ENCODE data around the gene ZNF846.
A peak's percentile ranks its signal among the peaks of the same experiment; 100 is the strongest.
"Not testable (repeated sequence)": the region's sequence is repeated elsewhere in the genome, so short reads cannot be mapped to it uniquely, and the experiment has no call there.

ZNF846 gene

GRCh38 chr19:9789066-9789465, 20.5 kb upstream of the ZNF846 start:
- no peak overlapping the region for H3K27ac ChIP-seq
- TF ChIP-seq ZFX (IDR thresholded peaks at IDR 0.05), result no peak
- TF ChIP-seq, protein P1, sequence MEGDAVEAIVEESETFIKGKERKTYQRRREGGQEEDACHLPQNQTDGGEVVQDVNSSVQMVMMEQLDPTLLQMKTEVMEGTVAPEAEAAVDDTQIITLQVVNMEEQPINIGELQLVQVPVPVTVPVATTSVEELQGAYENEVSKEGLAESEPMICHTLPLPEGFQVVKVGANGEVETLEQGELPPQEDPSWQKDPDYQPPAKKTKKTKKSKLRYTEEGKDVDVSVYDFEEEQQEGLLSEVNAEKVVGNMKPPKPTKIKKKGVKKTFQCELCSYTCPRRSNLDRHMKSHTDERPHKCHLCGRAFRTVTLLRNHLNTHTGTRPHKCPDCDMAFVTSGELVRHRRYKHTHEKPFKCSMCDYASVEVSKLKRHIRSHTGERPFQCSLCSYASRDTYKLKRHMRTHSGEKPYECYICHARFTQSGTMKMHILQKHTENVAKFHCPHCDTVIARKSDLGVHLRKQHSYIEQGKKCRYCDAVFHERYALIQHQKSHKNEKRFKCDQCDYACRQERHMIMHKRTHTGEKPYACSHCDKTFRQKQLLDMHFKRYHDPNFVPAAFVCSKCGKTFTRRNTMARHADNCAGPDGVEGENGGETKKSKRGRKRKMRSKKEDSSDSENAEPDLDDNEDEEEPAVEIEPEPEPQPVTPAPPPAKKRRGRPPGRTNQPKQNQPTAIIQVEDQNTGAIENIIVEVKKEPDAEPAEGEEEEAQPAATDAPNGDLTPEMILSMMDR (conservative IDR thresholded peaks at IDR 0.05), result no peak

DNA sequence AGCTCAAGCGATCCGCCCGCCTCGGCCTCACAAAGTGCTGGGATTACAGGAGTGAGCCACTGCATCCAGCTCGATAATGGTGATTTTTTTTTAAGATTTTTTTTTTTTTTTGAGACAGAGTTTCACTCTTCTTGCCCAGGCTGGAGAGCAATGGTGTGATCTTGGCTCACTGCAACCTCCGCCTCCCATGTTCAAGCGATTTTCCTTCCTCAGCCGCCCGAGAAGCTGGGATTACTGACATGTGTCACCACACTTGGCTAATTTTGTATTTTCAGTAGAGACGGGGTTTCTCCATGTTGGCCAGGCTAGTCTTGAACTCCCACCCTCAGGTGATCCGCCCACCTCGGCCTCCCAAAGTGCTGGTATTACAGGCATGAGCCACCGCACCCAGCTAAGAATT, 20.1 kb upstream of the ZNF846 start:
- not testable (repeated sequence) for H3K27ac ChIP-seq

GRCh38 chr19:9786819-9787218, 18.3 kb upstream of the ZNF846 start:
- TF ChIP-seq, protein P1 (conservative IDR thresholded peaks at IDR 0.05), result no peak
- no peak for TF ChIP-seq ZFX (IDR thresholded peaks at IDR 0.05)

DNA sequence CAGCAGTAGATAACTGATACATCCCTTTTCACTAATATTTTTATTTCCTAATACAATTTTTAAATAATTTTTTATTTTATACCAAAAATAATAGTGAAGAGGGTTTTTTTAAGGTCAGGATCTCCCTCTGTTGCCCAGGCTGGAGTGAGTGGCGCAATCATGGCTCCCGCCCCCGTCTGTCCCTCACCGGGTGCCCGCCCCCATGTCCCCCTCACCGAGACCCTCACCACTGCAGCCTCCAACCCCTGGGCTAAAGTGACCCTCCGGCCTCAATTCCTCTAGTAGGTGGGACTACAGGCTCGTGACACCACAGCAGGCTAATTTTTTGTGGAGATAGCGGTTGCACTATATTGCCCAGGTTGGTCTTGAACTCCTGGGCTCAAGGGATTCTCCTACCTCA, 17.8 kb upstream of the ZNF846 start:
- TF ChIP-seq, protein P1 (conservative IDR thresholded peaks at IDR 0.05), result no peak
- no peak for TF ChIP-seq ZFX (IDR thresholded peaks at IDR 0.05)
- peak overlapping the region; percentile 67 for H3K27ac ChIP-seq

More at GRCh38 chr19:9786819-9787218, 18.3 kb upstream of the ZNF846 start:
- H3K27ac ChIP-seq, result no peak overlapping the region

DNA sequence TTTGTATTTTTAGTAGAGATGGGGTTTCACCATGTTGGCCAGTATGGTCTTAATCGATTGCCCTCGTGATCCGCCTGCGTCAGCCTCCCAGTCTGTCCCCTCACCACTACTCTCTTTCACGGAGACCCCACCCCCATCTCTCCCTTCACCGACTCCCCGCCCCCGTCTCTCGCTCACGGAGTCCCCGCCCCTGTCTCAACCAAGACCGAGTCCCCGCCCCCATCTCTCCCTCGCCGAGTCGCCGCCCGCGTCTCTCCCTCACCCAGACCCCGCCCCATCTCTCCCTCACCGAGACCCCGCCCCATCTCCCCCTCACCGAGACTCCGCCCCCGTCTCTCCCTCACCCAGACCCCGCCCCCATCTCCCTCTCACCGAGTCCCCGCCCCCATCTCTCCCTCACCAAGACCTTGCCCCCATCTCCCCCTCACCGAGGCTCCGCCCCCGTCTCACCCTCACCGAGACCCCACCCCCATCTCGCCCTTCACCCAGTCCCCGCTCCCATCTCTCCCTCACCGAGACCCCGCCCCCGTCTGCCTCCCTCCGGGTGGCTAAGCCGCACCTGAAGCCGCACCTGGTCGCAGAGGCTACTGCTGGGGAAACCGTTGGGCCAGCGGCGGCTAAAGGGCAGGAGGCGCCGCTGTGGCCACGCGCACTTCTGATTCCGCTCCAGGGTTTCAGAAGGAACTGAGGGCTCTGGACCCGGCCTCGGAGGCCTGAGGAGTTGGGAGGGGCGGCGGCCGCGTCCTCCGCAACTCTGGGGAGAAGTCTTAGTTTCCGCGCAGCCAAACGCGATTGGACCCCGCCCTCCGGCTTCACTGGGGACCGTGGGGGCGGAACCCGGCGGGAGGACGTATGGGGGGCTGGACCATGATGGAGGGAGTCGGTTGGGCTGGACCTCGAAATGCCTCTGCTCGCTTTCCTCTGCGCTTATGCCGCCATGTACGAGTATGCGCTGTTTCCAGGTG, 17.1 kb upstream of the ZNF846 start:
- peak overlapping the region; percentile 67 for H3K27ac ChIP-seq

DNA sequence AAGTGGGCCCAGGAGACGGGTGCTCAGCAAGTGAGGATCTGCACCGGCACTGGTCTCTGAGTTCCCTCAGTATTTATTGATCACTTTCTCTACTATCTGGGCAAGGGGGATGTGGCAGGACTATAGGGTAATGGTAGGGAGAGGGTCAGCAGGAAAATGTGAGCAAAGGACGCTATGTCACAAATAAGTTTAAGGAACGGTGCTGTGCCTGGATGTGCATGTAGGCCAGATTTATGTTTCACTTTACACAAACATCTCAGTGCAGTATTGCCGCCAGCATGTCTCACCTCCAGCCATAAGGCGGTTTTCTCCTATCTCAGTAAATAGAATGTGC, 15.6 kb upstream of the ZNF846 start:
- H3K27ac ChIP-seq, result not testable (repeated sequence)

More for the DNA sequence above, 17.1 kb upstream of the ZNF846 start:
- no peak for TF ChIP-seq ZFX (IDR thresholded peaks at IDR 0.05)
- TF ChIP-seq, protein P1 (conservative IDR thresholded peaks at IDR 0.05), result no peak

- no peak overlapping the region for H3K27ac ChIP-seq
- no peak for TF ChIP-seq ZFX (IDR thresholded peaks at IDR 0.05)
- TF ChIP-seq, protein P1 (conservative IDR thresholded peaks at IDR 0.05), result no peak
Observed at GRCh38 chr19:9782338-9782737, 13.8 kb upstream of the ZNF846 start.

GRCh38 chr19:9757544-9758501, 10.7 kb downstream of the ZNF846 start:
- TF ChIP-seq, protein P1 (conservative IDR thresholded peaks at IDR 0.05), result no peak
- TF ChIP-seq ZFX (IDR thresholded peaks at IDR 0.05), result no peak
- H3K27ac ChIP-seq, result no peak overlapping the region
